Measurements from ENCODE around the gene RPS18. TPM values are rescaled to one million over a fixed set of nuclear protein-coding genes. Genes with fewer than 3 reads are reported as not detected.

Gene RPS18
- total RNA-seq, 3 donors from 2014 or later (not counting 1 experiment from before 2014, with no cell fraction given): 1,182 to 1,707 (median 1,500) TPM

DNA sequence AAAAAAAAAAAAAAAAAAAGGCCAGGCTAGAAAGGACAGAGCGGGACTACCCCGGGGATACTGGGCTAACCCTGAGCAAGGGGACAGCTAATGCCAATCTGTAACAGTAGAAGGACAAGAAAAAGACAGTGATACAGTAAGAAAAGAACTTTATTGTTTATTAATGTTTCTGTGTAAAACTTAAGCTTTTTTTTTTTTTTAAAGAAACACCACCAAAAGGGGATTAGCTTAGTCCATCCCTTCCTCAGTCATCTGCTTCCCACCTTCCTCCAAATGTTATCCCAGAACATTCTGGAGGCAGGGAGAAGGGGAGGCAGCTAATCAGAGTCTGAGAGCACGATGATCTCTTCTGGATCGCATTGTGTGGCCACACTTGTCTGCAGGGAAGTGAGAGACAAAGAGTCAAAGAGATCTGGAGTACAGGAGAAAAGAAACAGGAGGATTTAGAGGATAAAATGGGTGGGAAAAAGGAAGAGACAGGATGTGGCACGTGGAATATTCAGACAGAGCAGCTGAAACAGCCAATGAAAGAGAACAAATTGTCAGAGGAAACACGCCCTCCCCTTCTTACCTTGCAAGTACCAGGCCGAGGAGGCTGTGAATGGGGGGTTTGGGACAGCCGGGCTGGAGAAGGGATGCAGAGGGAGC is 46.7 kb downstream of the RPS18 start:
- DNase-seq (no peak), ATAC-seq (no peak)
- Histone ChIP-seq H3K4me3 (ENCODE audit: low read length) (peak overlapping the region; percentile 65), H3K4me1 (ENCODE audit: control insufficient read depth, insufficient read depth, low read length) (peaks cover 79% of the 10 kb centered on the region), H3K9me3 (ENCODE audit: control insufficient read depth, insufficient read depth, low read length) (no peaks in the 10 kb centered on the region), H3K27ac (ENCODE audit: low read length) (peak overlapping the region; percentile 84), H3K36me3 (ENCODE audit: control insufficient read depth, insufficient read depth, low read length) (peaks cover 38% of the 10 kb centered on the region), H3K27me3 (ENCODE audit: control insufficient read depth, insufficient read depth, low read length) (no peaks in the 10 kb centered on the region)
- TF ChIP-seq CTCF (IDR thresholded peaks at IDR 0.05): no peak
- Mint-ChIP-seq H3K9me3 (no peaks in the 10 kb centered on the region), H3K27ac (peak overlapping the region; percentile 98 to 99), H3K36me3 (peaks cover 25% of the 10 kb centered on the region), H3K27me3 (ENCODE audit: low read depth in 2 of 2) (no peaks in the 10 kb centered on the region), H3K4me3 (peak overlapping the region; percentile 97), H3K4me1 (peaks cover 61 to 93% of the 10 kb centered on the region in 2 donors)
- WGBS (ENCODE audit: insufficient coverage): 67% methylated on average over 7 of the region's 8 CpGs
- intact Hi-C loops (cut with micrococcal nuclease): no loop called here

- H3K27ac Mint-ChIP-seq: peak overlapping the region; percentile 98 to 99
- Histone ChIP-seq H3K27ac (ENCODE audit: low read length) (no peak overlapping the region), H3K4me1 (ENCODE audit: control insufficient read depth, insufficient read depth, low read length) (peaks cover 77% of the 10 kb centered on the region), H3K9me3 (ENCODE audit: control insufficient read depth, insufficient read depth, low read length) (no peaks in the 10 kb centered on the region), H3K27me3 (ENCODE audit: control insufficient read depth, insufficient read depth, low read length) (no peaks in the 10 kb centered on the region), H3K36me3 (ENCODE audit: control insufficient read depth, insufficient read depth, low read length) (peaks cover 38% of the 10 kb centered on the region), H3K4me3 (ENCODE audit: low read length) (no peak overlapping the region)
- no peaks in the 10 kb centered on the region for H3K27me3 Mint-ChIP-seq (ENCODE audit: low read depth in 2 of 2)
- no peak for ATAC-seq
- TF ChIP-seq CTCF (IDR thresholded peaks at IDR 0.05): no peak
- no peaks in the 10 kb centered on the region for H3K9me3 Mint-ChIP-seq
- peak overlapping the region; percentile 65 for H3K4me3 Mint-ChIP-seq
- peaks cover 65 to 88% of the 10 kb centered on the region in 2 donors for H3K4me1 Mint-ChIP-seq
- DNase-seq: no peak
- 89% methylated on average over 3 of the region's 3 CpGs for WGBS (ENCODE audit: insufficient coverage)
- peaks cover 25% of the 10 kb centered on the region for H3K36me3 Mint-ChIP-seq
- intact Hi-C loops (cut with micrococcal nuclease): no loop called here
Measured at GRCh38 chr6:33319939-33320314, 48.1 kb downstream of the RPS18 start.

DNA sequence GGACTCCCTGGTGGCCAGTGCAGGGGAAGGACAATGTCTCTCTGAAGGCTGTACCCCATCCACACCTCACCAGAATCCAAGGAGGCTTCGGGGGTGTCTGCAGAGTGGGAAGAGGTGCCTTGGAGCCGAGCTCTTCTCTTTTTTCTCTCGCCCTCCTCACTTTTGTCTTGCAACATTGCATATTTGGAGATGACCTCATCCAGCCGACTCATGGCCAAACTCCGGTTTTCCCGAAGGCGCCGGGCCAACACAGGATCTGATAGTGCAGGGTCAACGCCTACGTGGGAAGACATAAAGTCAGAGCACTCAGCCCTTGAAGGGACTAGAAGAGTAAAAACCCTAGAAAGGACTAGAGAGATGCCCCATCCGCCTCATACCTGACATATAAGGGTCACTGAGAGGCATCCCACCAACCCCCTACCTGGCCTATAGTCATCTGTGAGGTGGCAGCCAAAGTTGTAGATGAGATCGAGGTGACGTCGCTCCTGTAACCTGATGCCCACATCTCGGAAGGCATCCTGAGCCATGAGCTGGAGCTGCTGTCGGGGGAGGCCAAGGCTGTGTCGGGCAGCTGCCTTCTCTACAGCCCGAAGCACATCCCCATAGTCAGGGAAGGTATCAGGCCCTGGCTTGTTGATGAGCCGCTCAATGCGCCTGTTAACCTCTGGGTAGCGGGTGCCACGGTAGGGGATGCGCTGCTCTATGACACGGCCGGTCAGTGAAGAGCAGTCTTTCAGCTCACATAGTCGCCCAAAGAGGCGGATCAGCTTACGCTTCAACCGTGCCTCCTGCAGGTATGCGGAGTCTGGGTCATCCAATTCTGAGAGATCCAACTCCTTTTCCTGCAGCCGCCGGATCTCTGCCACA is 48.7 kb downstream of the RPS18 start:
- peaks cover 25% of the 10 kb centered on the region for H3K36me3 Mint-ChIP-seq
- Histone ChIP-seq H3K27me3 (ENCODE audit: control insufficient read depth, insufficient read depth, low read length) (no peaks in the 10 kb centered on the region), H3K4me1 (ENCODE audit: control insufficient read depth, insufficient read depth, low read length) (peaks cover 71% of the 10 kb centered on the region), H3K36me3 (ENCODE audit: control insufficient read depth, insufficient read depth, low read length) (peaks cover 38% of the 10 kb centered on the region), H3K27ac (ENCODE audit: low read length) (no peak overlapping the region), H3K4me3 (ENCODE audit: low read length) (no peak overlapping the region), H3K9me3 (ENCODE audit: control insufficient read depth, insufficient read depth, low read length) (no peaks in the 10 kb centered on the region)
- DNase-seq (no peak), ATAC-seq (no peak)
- H3K27ac Mint-ChIP-seq: peak overlapping the region; percentile 98 to 99
- intact Hi-C loops (cut with micrococcal nuclease): no loop called here
- no peaks in the 10 kb centered on the region for H3K27me3 Mint-ChIP-seq (ENCODE audit: low read depth in 2 of 2)
- H3K4me1 Mint-ChIP-seq: peaks cover 65 to 82% of the 10 kb centered on the region in 2 donors
- 95% methylated on average over 32 of the region's 32 CpGs for WGBS (ENCODE audit: insufficient coverage)
- no peaks in the 10 kb centered on the region for H3K9me3 Mint-ChIP-seq
- no peak for TF ChIP-seq CTCF (IDR thresholded peaks at IDR 0.05)
- peak overlapping the region; percentile 86 for H3K4me3 Mint-ChIP-seq

Data from natural killer cell (primary cell).